HG02571 (cell line): ENCODE measurements around the gene RAI14.

Experiments used
- ATAC-seq: cut with Tn5 transposase; IDR thresholded peaks from one replicate; pipeline ENCODE4 v1.9.1; 2021; ENCODE audit warnings: mild to moderate bottlenecking, moderate library complexity; ENCODE audit not compliant: unreplicated experiment

Gene RAI14

GRCh38 chr5:34639852-34640626, 16.1 kb upstream of the RAI14 start:
- ATAC-seq: no peak

- ATAC-seq: no peak
Observed at GRCh38 chr5:34648039-34648839, 7.9 kb upstream of the RAI14 start.

GRCh38 chr5:34648840-34649158, 7.3 kb upstream of the RAI14 start:
- no peak for ATAC-seq

GRCh38 chr5:34651791-34652190, 4.3 kb upstream of the RAI14 start:
- no peak for ATAC-seq

GRCh38 chr5:34652466-34652865, 3.7 kb upstream of the RAI14 start:
- ATAC-seq: no peak

GRCh38 chr5:34652914-34653313, 3.2 kb upstream of the RAI14 start:
- no peak for ATAC-seq

GRCh38 chr5:34653708-34654107, 2.4 kb upstream of the RAI14 start:
- ATAC-seq: no peak

GRCh38 chr5:34655354-34655991, 655 bp upstream of the RAI14 start:
- no peak for ATAC-seq

GRCh38 chr5:34656700-34657273, 659 bp downstream of the RAI14 start:
- no peak for ATAC-seq

- no peak for ATAC-seq
Observed at GRCh38 chr5:34657274-34657921, 1.3 kb downstream of the RAI14 start.

- ATAC-seq: no peak
Observed at GRCh38 chr5:34657988-34658387, 1.9 kb downstream of the RAI14 start.

- ATAC-seq: no peak
Observed at GRCh38 chr5:34659168-34659567, 3.0 kb downstream of the RAI14 start.

- no peak for ATAC-seq
Observed at GRCh38 chr5:34660444-34660843, 4.3 kb downstream of the RAI14 start.

GRCh38 chr5:34663771-34664496, 7.8 kb downstream of the RAI14 start:
- no peak for ATAC-seq

- no peak for ATAC-seq
Observed at GRCh38 chr5:34666392-34667080, 10.4 kb downstream of the RAI14 start.

GRCh38 chr5:34667705-34668104, 11.6 kb downstream of the RAI14 start:
- ATAC-seq: no peak

GRCh38 chr5:34669931-34670516, 13.9 kb downstream of the RAI14 start:
- no peak for ATAC-seq

- ATAC-seq: no peak
Observed at GRCh38 chr5:34672196-34672595, 16.1 kb downstream of the RAI14 start.

- no peak for ATAC-seq
Observed at GRCh38 chr5:34673463-34674125, 17.5 kb downstream of the RAI14 start.
